HL-60/S4 treated with phorbol 12-myristate 13-acetate at 8.2 ng/mL for 4 days and 3 days (cell line): ENCODE measurements around the gene SLC25A1.
"Not testable (repeated sequence)": the region's sequence is repeated elsewhere in the genome, so short reads cannot be mapped to it uniquely, and the experiment has no call there.

Source experiments
- in situ Hi-C: fragments of 300-500 bp; cut with MboI; formaldehyde crosslinking; loops from 2 replicates; pipeline ENCODE4 v1.15.0; 2022; ENCODE audit warnings: low sequenced_read_pairs

Gene SLC25A1

GRCh38 chr22:19169002-19169946 is 9.3 kb downstream of the SLC25A1 start:
- in situ Hi-C loops = no loop called here

- in situ Hi-C loops = no loop called here
These were observed 10.2 kb downstream of the SLC25A1 start for GRCh38 chr22:19168088-19168890.

- in situ Hi-C loops = no loop called here
These were observed 11.2 kb downstream of the SLC25A1 start for GRCh38 chr22:19167106-19167869.

- in situ Hi-C loops = no loop called here
These were observed 12.1 kb downstream of the SLC25A1 start for GRCh38 chr22:19166421-19166820.

GRCh38 chr22:19164425-19164824 is 14.1 kb downstream of the SLC25A1 start:
- in situ Hi-C loops = no loop called here

- in situ Hi-C loops = not testable (repeated sequence)
These were observed 19.9 kb downstream of the SLC25A1 start for GRCh38 chr22:19158649-19159048.

- in situ Hi-C loops = not testable (repeated sequence)
These were observed 22.4 kb downstream of the SLC25A1 start for GRCh38 chr22:19156109-19156508.

GRCh38 chr22:19152942-19153883 is 25.3 kb downstream of the SLC25A1 start:
- in situ Hi-C loops = no loop called here

- in situ Hi-C loops = no loop called here
These were observed 27.0 kb downstream of the SLC25A1 start for GRCh38 chr22:19151329-19152191.

GRCh38 chr22:19150482-19151328 is 27.8 kb downstream of the SLC25A1 start:
- in situ Hi-C loops = no loop called here

- in situ Hi-C loops = no loop called here
These were observed 28.5 kb downstream of the SLC25A1 start, which contains the start of gene GSC2 for GRCh38 chr22:19149991-19150390. GSC2 (minus strand) TSS chr22:19150292; CDS start chr22:19150283, 9 bp downstream.

- in situ Hi-C loops = no loop called here
These were observed 29.3 kb downstream of the SLC25A1 start for GRCh38 chr22:19149047-19149883.

GRCh38 chr22:19148417-19149046 is 30.0 kb downstream of the SLC25A1 start:
- in situ Hi-C loops = no loop called here

GRCh38 chr22:19147195-19147780 is 31.2 kb downstream of the SLC25A1 start:
- in situ Hi-C loops = no loop called here

GRCh38 chr22:19146215-19146968 is 32.1 kb downstream of the SLC25A1 start:
- in situ Hi-C loops = no loop called here
